Neural crest cell (in vitro differentiated cells): ENCODE data around the gene LRRC73. TPM values are rescaled to one million over a fixed set of nuclear protein-coding genes. Genes with fewer than 3 reads are reported as not detected.

Source experiments
- DNase-seq: peaks from one replicate; pipeline ENCODE4 v3.0.0; 2021; ENCODE audit warnings: low read depth, mixed read lengths, low spot score
- H3K27ac Mint-ChIP-seq: one replicate; pipeline ENCODE4 v1.8.0; 2021; ENCODE audit warnings: mild to moderate bottlenecking, mixed read lengths; ENCODE audit not compliant: unreplicated experiment
- H3K27me3 Mint-ChIP-seq: 2 replicates; pipeline ENCODE4 v1.8.0; 2021; ENCODE audit warnings: low read depth, mild to moderate bottlenecking, mixed read lengths
- H3K36me3 Mint-ChIP-seq: 2 replicates; pipeline ENCODE4 v1.8.0; 2021; ENCODE audit warnings: low read depth, mild to moderate bottlenecking, mixed read lengths
- H3K4me1 Mint-ChIP-seq: 2 replicates; pipeline ENCODE4 v1.8.0; 2021; ENCODE audit warnings: mixed read lengths
- H3K4me3 Mint-ChIP-seq: one replicate; pipeline ENCODE4 v1.8.0; 2021; ENCODE audit warnings: mild to moderate bottlenecking, mixed read lengths
- H3K9me3 Mint-ChIP-seq: 2 replicates; pipeline ENCODE4 v1.8.0; 2021; ENCODE audit warnings: mixed read lengths
- total RNA-seq: library from RNA; stranded (reverse); gene quantifications from 2 replicates; pipeline ENCODE4 v1.2.1, GENCODE V29; 2021
- TF ChIP-seq, protein P1 (sequence below): fragments of 200-600 bp; sonication (generic); conservative IDR thresholded peaks from 2 replicates; pipeline ENCODE4 v1.5.0; 2021; ENCODE audit warnings: antibody characterized with exemption, mild to moderate bottlenecking

LRRC73 gene
- total RNA-seq, 1 donor from 2014 or later = 2.1 TPM

DNA sequence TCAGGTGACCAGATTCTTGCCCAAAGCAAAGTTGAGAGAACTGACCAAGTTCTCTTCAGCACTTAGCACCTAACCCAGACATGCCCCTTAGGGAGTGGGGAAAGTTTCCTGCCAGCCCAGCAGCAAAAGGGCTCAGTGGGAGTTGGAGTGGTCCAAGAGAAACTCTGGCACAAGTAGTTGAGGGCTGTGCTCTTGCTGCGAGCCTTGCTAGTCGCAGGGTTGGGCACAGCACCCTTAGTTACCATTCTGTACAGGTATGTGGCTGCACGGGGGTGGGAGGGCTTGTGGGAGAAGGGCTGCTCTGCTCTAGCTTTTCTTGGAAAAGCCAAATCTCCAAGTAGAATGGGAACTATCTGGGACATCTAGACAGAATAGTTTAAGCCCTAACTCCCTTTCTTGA is 13.1 kb upstream of the LRRC73 start:
- peak overlapping the region; percentile 19 for H3K4me3 Mint-ChIP-seq
- H3K27ac Mint-ChIP-seq = no peak overlapping the region
- no peaks in the 10 kb centered on the region for H3K9me3 Mint-ChIP-seq
- TF ChIP-seq, protein P1, sequence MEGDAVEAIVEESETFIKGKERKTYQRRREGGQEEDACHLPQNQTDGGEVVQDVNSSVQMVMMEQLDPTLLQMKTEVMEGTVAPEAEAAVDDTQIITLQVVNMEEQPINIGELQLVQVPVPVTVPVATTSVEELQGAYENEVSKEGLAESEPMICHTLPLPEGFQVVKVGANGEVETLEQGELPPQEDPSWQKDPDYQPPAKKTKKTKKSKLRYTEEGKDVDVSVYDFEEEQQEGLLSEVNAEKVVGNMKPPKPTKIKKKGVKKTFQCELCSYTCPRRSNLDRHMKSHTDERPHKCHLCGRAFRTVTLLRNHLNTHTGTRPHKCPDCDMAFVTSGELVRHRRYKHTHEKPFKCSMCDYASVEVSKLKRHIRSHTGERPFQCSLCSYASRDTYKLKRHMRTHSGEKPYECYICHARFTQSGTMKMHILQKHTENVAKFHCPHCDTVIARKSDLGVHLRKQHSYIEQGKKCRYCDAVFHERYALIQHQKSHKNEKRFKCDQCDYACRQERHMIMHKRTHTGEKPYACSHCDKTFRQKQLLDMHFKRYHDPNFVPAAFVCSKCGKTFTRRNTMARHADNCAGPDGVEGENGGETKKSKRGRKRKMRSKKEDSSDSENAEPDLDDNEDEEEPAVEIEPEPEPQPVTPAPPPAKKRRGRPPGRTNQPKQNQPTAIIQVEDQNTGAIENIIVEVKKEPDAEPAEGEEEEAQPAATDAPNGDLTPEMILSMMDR = no peak
- no peaks in the 10 kb centered on the region for H3K4me1 Mint-ChIP-seq
- DNase-seq = no peak
- H3K36me3 Mint-ChIP-seq = peaks cover 19% of the 10 kb centered on the region
- no peaks in the 10 kb centered on the region for H3K27me3 Mint-ChIP-seq

DNA sequence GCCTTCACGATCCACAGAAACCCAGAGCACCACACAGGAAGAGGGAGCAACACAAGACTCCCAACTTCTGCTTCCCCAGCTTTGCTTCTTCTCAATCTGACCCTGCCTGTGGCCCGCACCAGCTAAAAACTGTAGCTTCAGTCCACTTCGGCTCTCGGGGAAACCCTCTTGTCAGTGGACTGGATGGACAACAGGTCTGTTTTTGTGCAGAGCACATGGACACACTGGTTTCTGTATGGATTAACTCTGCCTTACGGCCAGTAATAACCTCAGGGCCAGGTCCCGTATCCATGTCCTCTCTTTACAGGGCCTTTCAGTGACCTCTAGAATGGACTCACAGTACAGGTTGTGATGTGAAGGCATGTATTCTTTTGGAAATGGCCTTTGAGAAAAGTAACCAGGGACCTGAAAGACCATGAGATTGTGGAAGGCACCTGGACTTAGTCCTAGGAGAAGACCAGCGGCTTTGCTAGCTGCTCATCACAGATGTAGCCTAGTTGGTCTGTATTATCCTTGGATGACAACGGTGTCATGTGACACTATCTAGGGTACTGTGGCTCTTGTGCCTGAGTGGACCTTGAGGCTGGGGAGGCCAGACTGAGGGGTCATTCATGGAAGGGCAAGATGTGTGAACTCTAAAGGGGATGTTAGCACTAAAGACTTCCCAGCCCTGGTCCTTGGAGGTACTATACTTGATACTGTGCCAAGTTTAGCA is 12.6 kb upstream of the LRRC73 start:
- TF ChIP-seq, protein P1 = no peak
- Mint-ChIP-seq H3K27ac (no peak overlapping the region), H3K4me3 (peak overlapping the region; percentile 42), H3K9me3 (no peaks in the 10 kb centered on the region), H3K4me1 (no peaks in the 10 kb centered on the region), H3K36me3 (peaks cover 16% of the 10 kb centered on the region), H3K27me3 (no peaks in the 10 kb centered on the region)
- DNase-seq = no peak

DNA sequence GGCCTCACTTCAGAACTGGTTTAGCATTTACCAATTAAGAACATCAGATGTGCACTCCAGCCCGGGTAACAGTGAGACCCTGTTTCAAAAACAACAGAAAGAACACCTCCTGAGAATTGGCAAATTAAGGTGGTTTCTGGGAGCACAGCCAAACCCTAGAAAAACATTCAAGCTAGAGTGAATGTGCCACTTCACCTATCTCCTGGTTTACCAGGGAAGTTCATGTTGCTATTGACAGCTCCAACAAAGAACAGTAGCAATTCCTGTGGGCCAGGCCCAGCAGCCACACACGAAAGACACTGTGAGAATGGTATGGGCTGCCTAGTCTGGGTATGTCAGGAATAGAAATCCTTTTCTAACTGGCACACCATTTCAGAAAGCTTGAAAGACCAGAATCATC is 11.7 kb upstream of the LRRC73 start:
- Mint-ChIP-seq H3K9me3 (no peaks in the 10 kb centered on the region), H3K36me3 (peaks cover 9% of the 10 kb centered on the region), H3K27me3 (no peaks in the 10 kb centered on the region), H3K4me1 (no peaks in the 10 kb centered on the region), H3K27ac (no peak overlapping the region), H3K4me3 (no peak overlapping the region)
- TF ChIP-seq, protein P1 = no peak
- no peak for DNase-seq

DNA sequence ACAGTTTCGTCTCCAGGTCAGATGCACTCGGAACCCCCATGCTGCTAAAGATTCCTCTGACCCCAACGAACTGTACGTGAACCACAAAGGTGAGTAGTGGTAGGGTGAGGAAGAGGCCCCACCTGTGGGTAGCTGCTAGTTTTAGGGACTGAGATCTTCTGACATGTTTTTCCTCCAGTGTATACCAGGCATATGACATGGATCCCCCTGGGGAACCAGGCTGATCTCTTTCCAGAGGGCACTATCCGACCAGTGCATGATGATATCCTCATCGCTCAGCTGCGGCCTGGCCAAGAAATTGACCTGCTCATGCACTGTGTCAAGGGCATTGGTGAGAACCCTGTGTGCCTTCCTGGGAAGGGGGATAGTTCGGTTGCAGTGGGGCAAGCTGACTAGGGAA is 10.0 kb upstream of the LRRC73 start:
- H3K4me1 Mint-ChIP-seq = peaks cover 13% of the 10 kb centered on the region
- peaks cover 5% of the 10 kb centered on the region for H3K36me3 Mint-ChIP-seq
- H3K27me3 Mint-ChIP-seq = no peaks in the 10 kb centered on the region
- TF ChIP-seq, protein P1 = no peak
- peak overlapping the region; percentile 4 for H3K4me3 Mint-ChIP-seq
- DNase-seq = no peak
- H3K27ac Mint-ChIP-seq = no peak overlapping the region
- H3K9me3 Mint-ChIP-seq = no peaks in the 10 kb centered on the region

DNA sequence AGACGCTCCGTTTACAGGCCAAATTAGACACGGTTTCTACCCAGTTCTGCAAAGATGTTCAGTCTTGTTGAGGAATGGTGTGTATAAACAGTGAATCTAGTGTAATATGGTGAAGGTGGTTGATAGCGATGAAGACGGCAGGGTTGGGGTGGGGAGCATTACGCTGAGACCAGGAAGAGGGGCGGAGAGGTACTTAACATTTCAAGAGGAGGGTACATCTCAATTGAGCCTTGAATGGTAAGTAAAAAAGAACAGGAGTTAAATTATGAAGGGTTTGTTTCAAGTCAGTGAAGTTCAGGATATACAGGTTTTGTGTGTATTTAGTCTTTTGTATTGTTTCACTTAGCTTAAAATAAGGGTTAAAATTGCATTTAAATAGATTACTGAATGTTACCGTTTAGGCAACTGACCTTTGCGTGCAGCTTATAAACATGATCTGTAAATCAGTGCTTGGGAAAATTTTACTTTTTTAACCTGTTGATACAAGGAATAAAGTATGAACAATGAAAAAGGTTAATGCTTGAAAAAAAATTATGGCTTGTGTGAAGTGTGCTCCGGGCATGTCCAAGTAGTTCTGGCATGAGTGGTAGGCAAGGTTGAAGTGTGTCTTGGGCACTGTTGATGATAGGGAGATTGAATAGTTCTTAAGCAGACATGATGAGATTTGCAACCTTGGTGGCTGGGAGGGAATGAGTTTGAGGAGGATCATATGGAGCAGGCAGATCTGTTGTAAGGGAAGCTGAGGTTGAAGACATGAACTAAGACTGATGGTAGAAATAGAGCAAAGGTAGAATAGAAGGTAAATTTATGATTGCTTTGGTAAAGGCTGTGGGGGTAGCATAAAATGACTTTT is 7.6 kb upstream of the LRRC73 start:
- Mint-ChIP-seq H3K36me3 (peaks cover 6% of the 10 kb centered on the region), H3K27ac (no peak overlapping the region), H3K27me3 (no peaks in the 10 kb centered on the region), H3K4me3 (no peak overlapping the region), H3K9me3 (no peaks in the 10 kb centered on the region), H3K4me1 (peaks cover 15% of the 10 kb centered on the region)
- TF ChIP-seq, protein P1 = no peak
- no peak for DNase-seq
